CD4-positive, alpha-beta memory T cell (primary cell): ENCODE data around the gene GLRX5. TPM values are rescaled to one million over a fixed set of nuclear protein-coding genes. Genes with fewer than 3 reads are reported as not detected.
A peak's percentile ranks its signal among the peaks of the same experiment; 100 is the strongest.

Experiments used
- CTCF ChIA-PET: fragments of 350-600 bp; sonication (Branson Sonifier 250); formaldehyde crosslinking; loops from one replicate; lab custom pipeline; 2021; ENCODE audit warnings: inconsistent platforms; ENCODE audit not compliant: partially characterized antibody; lab: Charles Lee
- POLR2A ChIA-PET: fragments of 350-600 bp; sonication (Branson Sonifier 250); formaldehyde crosslinking; loops from one replicate; lab custom pipeline; 2021; ENCODE audit not compliant: partially characterized antibody; lab: Charles Lee
- DNase-seq, 5 donors: peaks; one replicate each; pipeline versions ENCODE4 v3.0.0 to v3.0.0-alpha.2; 2020 to 2022; ENCODE audit warnings: mixed read lengths in 1 of 5
- H3K27ac ChIP-seq: one replicate; pipeline ENCODE4 v1.7.0; 2013; ENCODE audit warnings: low read depth, low read length
- H3K27me3 ChIP-seq: 2 replicates; pipeline ENCODE4 v1.7.0; 2013; ENCODE audit warnings: mild to moderate bottlenecking, low read length, moderate library complexity; ENCODE audit not compliant: insufficient read depth
- H3K36me3 ChIP-seq: 2 replicates; pipeline ENCODE4 v1.7.0; 2013; ENCODE audit warnings: mild to moderate bottlenecking, low read length, moderate library complexity; ENCODE audit not compliant: insufficient read depth
- H3K4me1 ChIP-seq: 2 replicates; pipeline ENCODE4 v1.7.0; 2013; ENCODE audit warnings: mild to moderate bottlenecking, low read length, moderate library complexity; ENCODE audit not compliant: insufficient read depth
- H3K4me3 ChIP-seq, 2 donors: one replicate each; pipeline ENCODE4 v1.7.0; 2013; ENCODE audit warnings: low read length in 2 of 2, mild to moderate bottlenecking in 1 of 2
- H3K9me3 ChIP-seq, 2 donors: one replicate each; pipeline ENCODE4 v1.7.0; 2013; ENCODE audit warnings: low read length in 2 of 2, control low read depth in 1 of 2; ENCODE audit not compliant: control insufficient read depth in 1 of 2
- H3K27ac Mint-ChIP-seq, 7 donors: one replicate each; pipeline ENCODE4 v1.8.0; 2020 to 2021; ENCODE audit warnings: mixed read lengths in 7 of 7, mild to moderate bottlenecking in 6 of 7, inconsistent platforms in 3 of 7, moderate library complexity in 3 of 7
- H3K27me3 Mint-ChIP-seq, 2 donors: one replicate each; pipeline ENCODE4 v1.8.0; 2020 to 2021; ENCODE audit warnings: mixed read lengths in 2 of 2
- H3K36me3 Mint-ChIP-seq, 2 donors: one replicate each; pipeline ENCODE4 v1.8.0; 2020 to 2021; ENCODE audit warnings: mixed read lengths in 2 of 2, inconsistent platforms in 1 of 2, mild to moderate bottlenecking in 1 of 2
- H3K4me1 Mint-ChIP-seq, 4 donors: one replicate each; pipeline ENCODE4 v1.8.0; 2020 to 2021; ENCODE audit warnings: mixed read lengths in 4 of 4, mild to moderate bottlenecking in 1 of 4
- H3K4me3 Mint-ChIP-seq, 8 donors: one replicate each; pipeline ENCODE4 v1.8.0; 2020 to 2021; ENCODE audit warnings: mixed read lengths in 8 of 8, mild to moderate bottlenecking in 7 of 8, moderate library complexity in 6 of 8, inconsistent platforms in 3 of 8
- H3K9me3 Mint-ChIP-seq, 8 donors: one replicate each; pipeline ENCODE4 v1.8.0; 2020 to 2021; ENCODE audit warnings: mixed read lengths in 8 of 8, mild to moderate bottlenecking in 5 of 8, inconsistent platforms in 3 of 8, moderate library complexity in 1 of 8
- intact Hi-C: fragments of 100-400 bp; cut with micrococcal nuclease; formaldehyde crosslinking; loops from one replicate; pipeline ENCODE4 v1.15.1; 2023
- polyA plus RNA-seq, 2 donors: library from polyadenylated mRNA; unstranded; fragments of 300-500 nt; fragmentation: Illumina TruSeq; gene quantifications; one replicate each; pipeline ENCODE4 v1.2.3, GENCODE V29; 2021
- total RNA-seq, 2 experiments: library from RNA; stranded (reverse); gene quantifications; one replicate each; pipeline ENCODE4 v1.2.3, GENCODE V29; 2021

Gene GLRX5
- total and polyA plus RNA-seq, 4 experiments from 2014 or later = 17.6 to 74.7 (median 39.5) TPM

- Mint-ChIP-seq H3K27ac (peak overlapping the region in 6 of 7 donors; percentile 41 to 82 (median 58)), H3K4me1 (peaks cover 32 to 70% (median 50%) of the 10 kb centered on the region in 4 donors), H3K9me3 (peaks cover 0 to 2% (median 0%) of the 10 kb centered on the region in 8 donors), H3K4me3 (no peak overlapping the region), H3K27me3 (no peaks in the 10 kb centered on the region), H3K36me3 (peaks cover 10 to 19% of the 10 kb centered on the region in 2 donors)
- Histone ChIP-seq H3K9me3 (no peaks in the 10 kb centered on the region), H3K4me1 (peaks cover 26% of the 10 kb centered on the region), H3K36me3 (no peaks in the 10 kb centered on the region), H3K27ac (no peak overlapping the region), H3K27me3 (no peaks in the 10 kb centered on the region), H3K4me3 (no peak overlapping the region)
- CTCF ChIA-PET = interaction anchor here (0.9 to 3.2 kb wide), 6 partner anchors 11 to 47 kb away, joined by 3 to 15 read pairs (median 4); no protein-coding TSS in a partner anchor
- intact Hi-C loops = no loop called here
- POLR2A ChIA-PET = interaction anchor here (0.5 to 1.0 kb wide), 3 partner anchors 26 to 406 kb away, joined by 3 to 4 read pairs (median 3); no protein-coding TSS in a partner anchor
- DNase-seq = no peak
These were observed 45.4 kb upstream of the GLRX5 start for GRCh38 chr14:95489214-95490137.

- Mint-ChIP-seq H3K27me3 (no peaks in the 10 kb centered on the region), H3K9me3 (peaks cover 0 to 2% (median 0%) of the 10 kb centered on the region in 8 donors), H3K36me3 (peaks cover 10 to 19% of the 10 kb centered on the region in 2 donors), H3K4me3 (no peak overlapping the region), H3K27ac (peak overlapping the region in 3 of 7 donors; percentile 14 to 42 (median 36)), H3K4me1 (peaks cover 30 to 71% (median 52%) of the 10 kb centered on the region in 4 donors)
- DNase-seq = no peak
- ChIA-PET POLR2A (interaction anchor here (0.9 kb wide), 1 partner anchor 27 kb away, joined by 4 read pairs; no protein-coding TSS in a partner anchor), CTCF (interaction anchor here (0.9 to 1.8 kb wide), 6 partner anchors 11 to 48 kb away, joined by 3 to 11 read pairs (median 4); no protein-coding TSS in a partner anchor)
- Histone ChIP-seq H3K4me3 (no peak overlapping the region), H3K27me3 (no peaks in the 10 kb centered on the region), H3K4me1 (peaks cover 31% of the 10 kb centered on the region), H3K27ac (no peak overlapping the region), H3K9me3 (no peaks in the 10 kb centered on the region), H3K36me3 (no peaks in the 10 kb centered on the region)
- intact Hi-C loops = no loop called here
These were observed 44.7 kb upstream of the GLRX5 start for GRCh38 chr14:95490138-95490509.

GRCh38 chr14:95490727-95491451 lies 44.0 kb upstream of the GLRX5 start:
- DNase-seq = no peak
- CTCF ChIA-PET = interaction anchor here (1.0 to 1.8 kb wide), 3 partner anchors 11 to 37 kb away, joined by 3 to 11 read pairs (median 3); no protein-coding TSS in a partner anchor

GRCh38 chr14:95491936-95492608 lies 42.8 kb upstream of the GLRX5 start:
- CTCF ChIA-PET = interaction anchor here (1.3 to 3.1 kb wide), 4 partner anchors 27 to 50 kb away, joined by 4 to 12 read pairs (median 6); no protein-coding TSS in a partner anchor
- Mint-ChIP-seq H3K27ac (peak overlapping the region in 4 of 7 donors; percentile 7 to 69 (median 40)), H3K36me3 (peaks cover 10 to 16% of the 10 kb centered on the region in 2 donors), H3K27me3 (no peaks in the 10 kb centered on the region), H3K9me3 (peaks cover 0 to 2% (median 0%) of the 10 kb centered on the region in 8 donors), H3K4me3 (no peak overlapping the region), H3K4me1 (peaks cover 38 to 73% (median 60%) of the 10 kb centered on the region in 4 donors)
- intact Hi-C loops = no loop called here
- no peaks in the 10 kb centered on the region for H3K9me3 ChIP-seq
- no peak overlapping the region for H3K4me3 ChIP-seq
- H3K27ac ChIP-seq = no peak overlapping the region
- peaks cover 50% of the 10 kb centered on the region for H3K4me1 ChIP-seq
- no peaks in the 10 kb centered on the region for H3K27me3 ChIP-seq
- POLR2A ChIA-PET = interaction anchor here (0.6 to 1.1 kb wide), 2 partner anchors 27 to 1026 kb away, joined by 3 read pairs; no protein-coding TSS in a partner anchor
- DNase-seq = no peak
- no peaks in the 10 kb centered on the region for H3K36me3 ChIP-seq

More at GRCh38 chr14:95490727-95491451, 44.0 kb upstream of the GLRX5 start:
- POLR2A ChIA-PET = no interaction called here
- Histone ChIP-seq H3K4me1 (peaks cover 38% of the 10 kb centered on the region), H3K36me3 (no peaks in the 10 kb centered on the region), H3K9me3 (no peaks in the 10 kb centered on the region), H3K27me3 (no peaks in the 10 kb centered on the region), H3K27ac (no peak overlapping the region), H3K4me3 (no peak overlapping the region)
- peaks cover 30 to 72% (median 55%) of the 10 kb centered on the region in 4 donors for H3K4me1 Mint-ChIP-seq
- peaks cover 0 to 2% (median 0%) of the 10 kb centered on the region in 8 donors for H3K9me3 Mint-ChIP-seq
- H3K27me3 Mint-ChIP-seq = no peaks in the 10 kb centered on the region
- peaks cover 10 to 19% of the 10 kb centered on the region in 2 donors for H3K36me3 Mint-ChIP-seq
- peak overlapping the region in 6 of 7 donors; percentile 8 to 70 (median 49) for H3K27ac Mint-ChIP-seq
- H3K4me3 Mint-ChIP-seq = no peak overlapping the region
- intact Hi-C loops = no loop called here

- Histone ChIP-seq H3K9me3 (no peaks in the 10 kb centered on the region), H3K4me3 (no peak overlapping the region), H3K36me3 (no peaks in the 10 kb centered on the region), H3K27ac (no peak overlapping the region), H3K4me1 (peaks cover 59% of the 10 kb centered on the region), H3K27me3 (no peaks in the 10 kb centered on the region)
- peaks cover 10% of the 10 kb centered on the region in 2 donors for H3K36me3 Mint-ChIP-seq
- POLR2A ChIA-PET = interaction anchor here (1.1 to 1.9 kb wide), 3 partner anchors 25 to 51 kb away, joined by 3 to 4 read pairs (median 4); no protein-coding TSS in a partner anchor
- no peaks in the 10 kb centered on the region for H3K27me3 Mint-ChIP-seq
- DNase-seq = no peak
- peaks cover 34 to 73% (median 59%) of the 10 kb centered on the region in 4 donors for H3K4me1 Mint-ChIP-seq
- H3K9me3 Mint-ChIP-seq = peaks cover 0 to 2% (median 0%) of the 10 kb centered on the region in 8 donors
- CTCF ChIA-PET = interaction anchor here (0.7 to 3.1 kb wide), 5 partner anchors 29 to 51 kb away, joined by 3 to 12 read pairs (median 5); no protein-coding TSS in a partner anchor
- H3K27ac Mint-ChIP-seq = peak overlapping the region in 5 of 7 donors; percentile 19 to 72 (median 66)
- H3K4me3 Mint-ChIP-seq = no peak overlapping the region
- intact Hi-C loops = no loop called here
These were observed 41.3 kb upstream of the GLRX5 start for GRCh38 chr14:95493503-95493902.

- CTCF ChIA-PET = interaction anchor here (0.7 to 3.1 kb wide), 5 partner anchors 29 to 41 kb away, joined by 3 to 12 read pairs (median 3); no protein-coding TSS in a partner anchor
- Mint-ChIP-seq H3K4me3 (peak overlapping the region in 4 of 8 donors; percentile 4 to 33 (median 18)), H3K9me3 (peaks cover 0 to 2% (median 0%) of the 10 kb centered on the region in 8 donors), H3K27ac (peak overlapping the region; percentile 62 to 95 (median 75)), H3K4me1 (peaks cover 32 to 77% (median 60%) of the 10 kb centered on the region in 4 donors), H3K27me3 (no peaks in the 10 kb centered on the region), H3K36me3 (peaks cover 10 to 11% of the 10 kb centered on the region in 2 donors)
- Histone ChIP-seq H3K36me3 (no peaks in the 10 kb centered on the region), H3K4me3 (no peak overlapping the region), H3K27ac (no peak overlapping the region), H3K27me3 (no peaks in the 10 kb centered on the region), H3K4me1 (peaks cover 64% of the 10 kb centered on the region), H3K9me3 (no peaks in the 10 kb centered on the region)
- intact Hi-C loops = no loop called here
- DNase-seq = no peak
- POLR2A ChIA-PET = interaction anchor here (1.1 to 1.9 kb wide), 3 partner anchors 24 to 52 kb away, joined by 3 to 4 read pairs (median 4); no protein-coding TSS in a partner anchor
These were observed 40.9 kb upstream of the GLRX5 start for GRCh38 chr14:95493976-95494375.
